Right cardiac atrium (tissue), 5 donors: Measurements from ENCODE around the gene FNDC4. TPM values are rescaled to one million over a fixed set of nuclear protein-coding genes. Genes with fewer than 3 reads are reported as not detected.

ENCODE experiments used
- ATAC-seq, 2 donors: fragments of 200-7000 bp; cut with Tn5 transposase; one replicate each; pipeline versions ENCODE4 v1.8.0 to v1.9.1; 2020; ENCODE audit warnings: moderate library complexity in 2 of 2, mild to moderate bottlenecking in 1 of 2
- DNase-seq, 3 donors: peaks; one replicate each; pipeline ENCODE4 v3.0.0-alpha.2; 2020
- H3K27ac ChIP-seq: one replicate; pipeline ENCODE4 v1.5.1; 2013; ENCODE audit warnings: mild to moderate bottlenecking, low read length, control low read depth, moderate library complexity
- H3K27me3 ChIP-seq: one replicate; pipeline ENCODE4 v1.6.1; 2013; ENCODE audit not compliant: control insufficient read depth, insufficient read depth
- H3K4me1 ChIP-seq: one replicate; pipeline ENCODE4 v1.6.1; 2013; ENCODE audit warnings: low read length; ENCODE audit not compliant: control insufficient read depth, insufficient read depth
- H3K4me3 ChIP-seq: one replicate; pipeline ENCODE4 v1.5.1; 2013; ENCODE audit warnings: low read length, control low read depth
- H3K9me3 ChIP-seq: one replicate; pipeline ENCODE4 v1.6.1; 2013; ENCODE audit warnings: low read length; ENCODE audit not compliant: control insufficient read depth
- WGBS: extraction: QIAGEN DNeasy Blood & Tissue Kit; methylation state at CpG from one replicate; pipeline ENCODE4 v1.1.7; 2013; 5-methylcytosine and 5-hydroxymethylcytosine counted together
- intact Hi-C, 4 donors: fragments of 100-400 bp; cut with DNase I; formaldehyde crosslinking; loops; one replicate each; pipeline versions ENCODE4 v1.11.0 to v1.14.0; 2022 to 2023
- polyA plus RNA-seq: library from polyadenylated mRNA; stranded (reverse); fragments of 200-250 nt; gene quantifications from one replicate; pipeline ENCODE4 v1.2.3, GENCODE V29; 2013
- total RNA-seq, 4 donors: library from RNA; stranded (reverse); fragmentation: NEBNext Ultra II Directional; extraction: Animal tissue kit (Norgen Biotek cat#: 25700); gene quantifications; one replicate each; pipeline ENCODE4 v1.2.1, GENCODE V29; 2021
- donor health status: healthy with polysubstance abuse.
- donor health status: DM: no; HTN: yes; CAD: no.
- donor health status: DM: no; HTN: no; CAD: no.
- donor health status: DM: no; HTN: yes; CAD: no; lungs with severe emphysema.
- donor health status: DM: yes; HTN: yes; CAD: no.

FNDC4 gene
- total and polyA plus RNA-seq, 5 donors = 5.4 to 22.5 (median 10.7) TPM

DNA sequence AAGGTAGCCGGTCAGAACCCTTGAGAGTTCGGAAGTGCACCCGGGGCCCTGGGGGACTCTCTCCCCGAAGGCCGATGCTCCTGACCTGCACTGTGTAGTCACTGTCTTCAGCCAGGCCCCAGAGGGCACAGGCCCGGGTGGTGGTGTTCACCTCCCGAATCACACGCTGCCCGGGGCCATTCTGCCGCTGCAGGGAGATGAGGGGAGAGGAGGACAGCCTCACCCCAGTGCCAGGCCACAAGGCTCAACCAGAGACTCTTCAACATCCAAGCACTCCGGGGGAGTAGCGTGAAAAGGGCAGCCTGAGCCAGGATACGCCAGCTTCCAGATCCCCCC lies 1.1 kb downstream of the FNDC4 start:
- DNase-seq (peak in 2 of 3 donors; percentile 58 to 61), ATAC-seq (no peak)
- no peak overlapping the region for H3K4me3 ChIP-seq
- no peak overlapping the region for H3K27ac ChIP-seq
- intact Hi-C loops = no loop called here
- no peaks in the 10 kb centered on the region for H3K27me3 ChIP-seq
- peaks cover 5% of the 10 kb centered on the region for H3K4me1 ChIP-seq
- WGBS = 84% methylated on average over 13 of the region's 13 CpGs
- no peaks in the 10 kb centered on the region for H3K9me3 ChIP-seq

DNA sequence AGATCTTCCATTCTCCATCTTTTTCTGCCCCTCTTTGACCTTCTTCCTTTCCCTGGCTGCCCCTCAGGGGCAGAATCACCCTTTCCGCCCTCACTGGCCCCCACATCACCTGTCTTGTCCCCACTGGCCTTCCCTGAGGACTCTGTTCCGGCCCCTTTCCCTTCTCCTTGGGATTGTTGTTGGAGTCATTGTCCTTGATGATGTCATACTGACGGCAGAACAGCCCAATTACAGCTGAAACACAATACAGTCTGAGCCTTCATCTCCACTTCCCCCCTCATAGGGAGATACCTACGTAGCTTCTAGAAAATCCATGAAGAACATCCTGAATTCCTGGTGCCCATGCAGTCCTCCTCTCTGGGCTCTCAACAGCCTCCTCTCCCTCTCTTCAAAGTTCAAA lies 2.4 kb downstream of the FNDC4 start:
- Histone ChIP-seq H3K4me1 (peaks cover 5% of the 10 kb centered on the region), H3K27me3 (no peaks in the 10 kb centered on the region), H3K4me3 (no peak overlapping the region), H3K9me3 (no peaks in the 10 kb centered on the region), H3K27ac (no peak overlapping the region)
- intact Hi-C loops = no loop called here
- DNase-seq (no peak), ATAC-seq (no peak)
- WGBS = 85% methylated on average over 4 of the region's 4 CpGs

DNA sequence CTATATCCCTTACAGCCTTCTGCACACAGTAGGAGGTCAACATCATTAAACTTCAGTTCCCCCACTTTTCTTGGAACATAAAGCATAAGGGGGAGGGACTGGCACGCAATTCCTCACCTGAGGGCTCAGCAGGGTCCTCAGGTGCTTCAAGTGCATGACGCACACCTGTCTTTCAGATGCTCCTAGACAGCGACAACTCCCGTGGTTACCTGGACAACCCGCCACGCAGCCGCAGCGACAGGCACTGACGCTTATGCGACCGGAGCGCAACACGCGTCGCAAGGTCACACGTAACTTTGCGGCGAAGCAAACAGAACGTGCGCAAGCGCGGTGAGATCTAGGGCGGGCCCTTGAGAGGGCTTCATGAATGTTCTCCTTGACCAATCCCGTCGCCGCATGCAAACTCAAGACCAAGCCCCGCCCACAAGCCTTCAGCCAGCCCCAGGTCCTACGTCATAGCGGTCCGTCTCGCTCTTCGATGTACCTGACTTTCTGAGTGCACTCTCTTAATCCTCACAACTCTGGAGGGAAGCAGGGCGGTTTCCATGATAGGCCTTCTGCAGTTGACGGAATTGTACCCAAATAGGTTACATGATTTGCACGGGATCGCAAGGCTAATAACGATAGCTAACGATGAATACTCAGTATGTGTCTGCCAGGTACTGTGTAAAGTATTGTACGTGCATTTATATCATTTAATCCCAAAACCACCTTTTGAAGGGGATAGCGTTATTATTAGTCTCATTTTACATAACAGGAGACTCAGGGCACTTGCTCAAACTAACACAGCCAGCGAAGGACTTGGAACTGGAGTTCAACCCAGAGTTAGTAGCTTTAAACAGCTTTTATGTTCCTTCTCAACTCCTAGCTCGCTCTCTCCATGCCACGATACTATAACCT lies 5.3 kb downstream of the FNDC4 start, which contains the start of gene IFT172:
TSS of gene IFT172 (minus strand) at position 246 of the 900 bp plus-strand sequence. CDS start at position 156, 90 bp downstream.
- ATAC-seq = peak; percentile 97 to 98
- Histone ChIP-seq H3K4me1 (peaks cover 3% of the 10 kb centered on the region), H3K27me3 (no peaks in the 10 kb centered on the region), H3K27ac (peak within 1 kb of the TSS; percentile 60), H3K9me3 (no peaks in the 10 kb centered on the region), H3K4me3 (peak within 1 kb of the TSS; percentile 77)
- peak; percentile 99 to 100 (median 100) for DNase-seq
- WGBS = 7% methylated on average over 43 of the region's 43 CpGs
- intact Hi-C loops = no loop called here

DNA sequence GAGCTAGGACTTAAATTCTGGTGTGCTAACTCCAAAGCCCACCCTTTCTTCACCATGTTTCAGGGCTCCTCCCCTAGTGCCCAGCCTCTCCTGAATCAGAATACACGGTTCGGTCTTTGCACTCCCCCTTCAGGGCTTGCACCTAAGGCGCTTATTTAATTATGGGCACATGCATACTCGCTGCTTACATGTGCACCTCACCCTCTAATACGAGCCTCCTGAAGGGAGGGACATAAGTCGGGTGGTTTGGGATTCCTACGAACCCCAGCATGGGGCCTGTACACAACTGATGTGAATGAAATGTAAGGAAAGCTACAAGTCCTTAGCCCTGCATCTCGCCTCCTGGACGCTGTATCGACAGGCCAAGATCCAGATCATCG lies 5.9 kb downstream of the FNDC4 start:
- ATAC-seq = peak in 1 of 2 donors; percentile 7
- intact Hi-C loops = no loop called here
- Histone ChIP-seq H3K27ac (peak overlapping the region; percentile 23), H3K4me1 (peaks cover 3% of the 10 kb centered on the region), H3K9me3 (no peaks in the 10 kb centered on the region), H3K4me3 (peak overlapping the region; percentile 77), H3K27me3 (no peaks in the 10 kb centered on the region)
- WGBS = 5% methylated on average over 11 of the region's 11 CpGs
- DNase-seq = no peak

DNA sequence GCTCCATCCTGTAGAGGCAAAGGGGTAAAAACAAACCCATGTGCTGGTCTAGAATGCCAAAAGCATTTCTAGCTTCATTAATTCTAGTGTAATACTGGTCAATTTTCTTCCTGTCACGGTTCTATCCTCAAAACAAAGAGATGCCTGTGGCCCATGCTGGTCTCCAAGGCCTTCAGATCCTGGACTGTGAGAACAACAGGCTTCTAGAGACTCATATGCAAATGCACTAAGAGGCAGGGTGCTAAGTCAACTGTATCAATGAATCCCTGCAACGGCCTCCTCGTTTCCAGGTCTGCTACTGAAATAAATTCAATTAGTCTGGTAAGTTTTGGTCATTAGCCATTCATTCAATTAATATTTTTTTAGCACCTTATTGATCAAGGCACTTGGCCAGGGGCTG lies 9.5 kb downstream of the FNDC4 start:
- H3K27ac ChIP-seq = no peak overlapping the region
- no peak for DNase-seq
- H3K4me3 ChIP-seq = no peak overlapping the region
- H3K4me1 ChIP-seq = peaks cover 3% of the 10 kb centered on the region
- H3K9me3 ChIP-seq = no peaks in the 10 kb centered on the region
- intact Hi-C loops = no loop called here
- ATAC-seq = no peak
- no peaks in the 10 kb centered on the region for H3K27me3 ChIP-seq
- WGBS = 75% methylated on average over 3 of the region's 3 CpGs

DNA sequence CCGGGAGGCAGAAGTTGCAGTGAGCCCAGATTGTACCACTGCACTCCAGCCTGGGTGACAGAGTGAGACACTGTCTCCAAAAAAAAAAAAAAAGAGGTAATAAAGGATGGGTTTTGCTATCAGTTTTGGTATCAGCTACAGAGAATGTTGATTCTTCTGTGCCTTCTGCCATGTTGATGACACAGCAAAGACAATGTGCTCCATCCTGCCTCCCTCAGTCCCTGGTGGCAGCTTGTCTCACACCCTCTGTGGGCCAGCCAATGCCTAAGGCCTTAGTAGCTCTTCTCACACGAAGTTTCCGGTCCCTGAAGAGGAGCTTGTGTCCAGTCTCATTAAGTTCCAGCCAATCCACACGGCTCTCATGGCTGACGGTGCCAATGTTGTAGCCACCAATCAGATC lies 23.0 kb downstream of the FNDC4 start:
- ATAC-seq (no peak), DNase-seq (no peak)
- intact Hi-C loops = no loop called here
- Histone ChIP-seq H3K27ac (no peak overlapping the region), H3K4me3 (no peak overlapping the region), H3K27me3 (no peaks in the 10 kb centered on the region), H3K9me3 (no peaks in the 10 kb centered on the region), H3K4me1 (no peaks in the 10 kb centered on the region)
- WGBS = 92% methylated on average over 5 of the region's 5 CpGs

DNA sequence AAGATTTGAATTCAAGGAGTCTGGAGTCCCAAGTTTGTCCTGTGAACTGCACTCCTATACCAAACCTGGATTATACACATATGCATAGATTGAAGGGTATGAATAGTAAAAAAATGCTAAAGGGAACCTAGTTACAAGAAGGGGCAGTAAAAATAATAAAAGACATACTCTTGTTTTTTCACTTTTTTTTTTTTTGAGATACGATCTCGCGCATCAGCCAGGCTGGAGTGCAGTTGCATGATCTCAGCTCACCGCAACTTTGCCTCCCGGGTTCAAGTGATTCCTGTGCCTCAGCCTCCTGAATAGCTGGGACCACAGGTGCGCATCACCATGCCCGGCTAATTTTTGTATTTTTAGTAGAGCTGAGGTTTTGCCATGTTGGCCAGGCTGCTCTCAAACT lies 30.6 kb downstream of the FNDC4 start:
- Histone ChIP-seq H3K4me1 (no peaks in the 10 kb centered on the region), H3K27ac (no peak overlapping the region), H3K4me3 (no peak overlapping the region), H3K9me3 (no peaks in the 10 kb centered on the region), H3K27me3 (no peaks in the 10 kb centered on the region)
- DNase-seq (no peak), ATAC-seq (no peak)
- WGBS = 96% methylated on average over 7 of the region's 7 CpGs
- intact Hi-C loops = no loop called here

DNA sequence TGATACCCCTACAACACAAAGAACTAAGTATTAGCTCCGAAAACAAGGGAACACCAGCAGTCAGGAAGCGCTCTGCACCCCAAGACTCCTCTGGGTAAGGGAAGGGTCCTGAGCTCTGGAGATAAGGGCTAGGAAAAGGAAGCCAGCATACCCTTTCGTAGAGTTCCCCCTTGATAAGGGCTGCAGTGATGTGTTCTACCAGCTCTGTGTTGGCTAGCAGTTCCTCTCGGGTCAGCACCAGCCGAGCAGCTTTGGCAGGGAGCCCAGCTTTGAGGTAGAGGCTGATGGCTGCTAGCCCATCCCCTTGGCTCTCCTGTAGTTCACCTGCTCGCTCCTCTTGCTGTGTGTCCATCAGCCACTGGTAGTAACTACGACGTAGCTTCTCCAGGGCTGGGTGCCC lies 33.9 kb downstream of the FNDC4 start:
- 71% methylated on average over 8 of the region's 8 CpGs for WGBS
- no peak overlapping the region for H3K4me3 ChIP-seq
- H3K27ac ChIP-seq = no peak overlapping the region
- H3K27me3 ChIP-seq = no peaks in the 10 kb centered on the region
- ATAC-seq (no peak), DNase-seq (no peak)
- no peaks in the 10 kb centered on the region for H3K4me1 ChIP-seq
- H3K9me3 ChIP-seq = no peaks in the 10 kb centered on the region
- intact Hi-C loops = no loop called here

DNA sequence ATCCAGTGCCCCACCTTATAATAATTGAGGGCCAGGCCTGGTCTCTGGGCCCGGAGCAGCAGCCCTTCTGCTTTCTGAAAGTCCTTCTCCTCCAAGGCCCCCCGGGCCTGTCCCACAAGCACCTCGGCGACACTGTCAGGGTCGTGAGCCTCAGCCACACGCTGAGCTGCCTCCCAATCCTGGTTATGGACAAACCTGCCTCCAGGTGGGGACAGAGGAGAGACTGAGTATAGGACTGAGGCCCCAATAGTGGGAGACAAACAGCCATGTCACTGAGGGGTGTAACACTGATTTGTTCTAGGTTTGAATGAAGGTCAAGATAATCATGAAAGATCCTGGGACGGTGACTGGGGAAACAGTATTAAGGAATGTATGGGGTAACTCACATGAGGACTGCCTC lies 41.0 kb downstream of the FNDC4 start:
- Histone ChIP-seq H3K9me3 (no peaks in the 10 kb centered on the region), H3K27me3 (no peaks in the 10 kb centered on the region), H3K4me3 (no peak overlapping the region), H3K27ac (no peak overlapping the region), H3K4me1 (no peaks in the 10 kb centered on the region)
- no peak for DNase-seq
- ATAC-seq = no peak
- intact Hi-C loops = no loop called here
- WGBS = 94% methylated on average over 7 of the region's 7 CpGs

DNA sequence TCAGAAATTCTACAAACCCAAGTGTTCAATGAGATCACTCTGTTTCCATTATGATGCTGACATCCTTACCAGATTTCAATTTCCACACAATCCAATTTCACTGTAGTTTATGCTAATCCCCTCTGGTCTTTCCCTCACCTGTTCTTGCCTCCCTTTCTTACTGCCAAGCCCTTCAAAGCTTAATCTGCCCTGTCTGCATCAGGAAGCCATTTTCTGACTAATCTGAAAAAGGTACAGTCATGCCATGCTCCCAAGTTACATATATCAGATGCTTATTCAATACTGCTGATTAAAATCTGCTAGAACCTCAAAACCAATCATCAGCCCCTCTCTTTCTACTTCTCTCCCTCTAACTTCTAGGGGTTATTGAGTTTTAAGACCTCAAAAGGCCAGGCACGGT lies 43.9 kb downstream of the FNDC4 start:
- no peak overlapping the region for H3K27ac ChIP-seq
- no peak overlapping the region for H3K4me3 ChIP-seq
- intact Hi-C loops = no loop called here
- H3K27me3 ChIP-seq = no peaks in the 10 kb centered on the region
- 45% methylated on average over 1 of the region's 1 CpG for WGBS
- ATAC-seq = no peak
- no peaks in the 10 kb centered on the region for H3K9me3 ChIP-seq
- no peaks in the 10 kb centered on the region for H3K4me1 ChIP-seq
- DNase-seq = no peak

DNA sequence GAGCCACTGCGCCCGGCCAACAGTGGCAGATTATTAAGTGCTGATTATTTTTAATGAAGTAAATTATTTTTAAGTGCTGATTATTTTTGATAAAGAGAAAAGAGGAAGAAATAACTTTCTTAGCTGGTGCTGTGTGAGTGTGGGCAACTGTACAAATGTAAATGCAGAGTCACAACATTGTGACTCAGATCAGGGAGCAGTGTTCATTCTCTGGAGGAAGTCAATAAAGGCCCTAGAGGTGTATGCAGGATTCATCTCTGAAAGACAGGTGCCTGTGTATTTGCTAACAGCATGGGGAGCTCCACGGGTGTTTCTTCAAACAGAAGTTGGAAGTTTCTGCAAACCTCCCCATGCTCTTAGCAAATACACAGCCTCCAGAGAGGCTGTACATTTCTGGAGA lies 46.6 kb downstream of the FNDC4 start:
- ATAC-seq (no peak), DNase-seq (no peak)
- WGBS = 54% methylated on average over 3 of the region's 3 CpGs
- intact Hi-C loops = no loop called here
- Histone ChIP-seq H3K4me3 (no peak overlapping the region), H3K9me3 (no peaks in the 10 kb centered on the region), H3K27me3 (no peaks in the 10 kb centered on the region), H3K27ac (no peak overlapping the region), H3K4me1 (no peaks in the 10 kb centered on the region)
